Endothelial cell of umbilical vein (primary cell): ENCODE data around the gene FPGS. TPM values are rescaled to one million over a fixed set of nuclear protein-coding genes. Genes with fewer than 3 reads are reported as not detected.

Experiments used
- BruUV-seq: library from RNA; stranded (reverse); fragments of 400-500 nt; replicated peaks from 2 replicates; lab custom pipeline; 2021; lab: Mats Ljungman, UMichigan
- CTCF ChIA-PET: fragments of 300-600, 350-600 bp; sonication (Branson Sonifier 250); formaldehyde crosslinking; loops from one replicate; lab custom pipeline; 2021; ENCODE audit warnings: antibody characterized with exemption, inconsistent platforms; lab: Charles Lee
- POLR2A ChIA-PET: fragments of 300-600, 350-600 bp; sonication (Branson Sonifier 250); formaldehyde crosslinking; loops from one replicate; lab custom pipeline; 2021; ENCODE audit warnings: antibody characterized with exemption, inconsistent platforms; lab: Charles Lee
- DNase-seq: peaks from one replicate; pipeline ENCODE4 v3.0.0-alpha.2; 2011; ENCODE audit warnings: low read depth, low spot score
- FAIRE-seq: peaks from 2 replicates; lab custom pipeline; 2011; peaks lifted over from hg19 to GRCh38; lab: Jason Lieb, UNC
- H2AFZ ChIP-seq: 2 replicates; pipeline ENCODE4 v1.6.0; 2012; ENCODE audit warnings: low read depth, low read length, control low read depth, inconsistent platforms
- H3K27ac ChIP-seq: 2 replicates; pipeline ENCODE4 v1.5.1; 2011; ENCODE audit warnings: low read depth, mild to moderate bottlenecking, control low read depth, low read length, moderate library complexity; ENCODE audit not compliant: insufficient read depth
- H3K27me3 ChIP-seq, 2 experiments: 2 replicates each; pipeline versions ENCODE4 v1.6.0 to v1.6.1; 2011; ENCODE audit warnings: low read length in 2 of 2, mixed read lengths in 1 of 2; ENCODE audit not compliant: control insufficient read depth in 2 of 2, insufficient read depth in 2 of 2
- H3K36me3 ChIP-seq, 2 experiments: 2 replicates in 1 of 2; 3 replicates in 1 of 2; pipeline ENCODE4 v1.5.1; 2011; ENCODE audit warnings: low read length in 2 of 2, mild to moderate bottlenecking in 1 of 2, moderate library complexity in 1 of 2; ENCODE audit not compliant: control insufficient read depth in 2 of 2, insufficient read depth in 2 of 2; ENCODE audit errors: extremely low read depth in 1 of 2
- H3K4me1 ChIP-seq: 3 replicates; pipeline ENCODE4 v1.5.1; 2011; ENCODE audit warnings: mild to moderate bottlenecking, low read length; ENCODE audit not compliant: control insufficient read depth, insufficient read depth; ENCODE audit errors: extremely low read depth
- H3K4me2 ChIP-seq: 2 replicates; pipeline ENCODE4 v1.6.1; 2011; ENCODE audit warnings: low read length, control low read depth, mixed read lengths; ENCODE audit not compliant: insufficient read depth
- H3K4me3 ChIP-seq, 3 experiments: fragments of 200-600 bp in 1 of 3; sonication (generic), shearing (Covaris generic) in 1 of 3; replicated peaks in 1 of 3; 2 replicates each; pipeline ENCODE4 v1.5.1; 2011 to 2016; ENCODE audit warnings: control low read depth in 3 of 3, low read length in 3 of 3, mild to moderate bottlenecking in 2 of 3, inconsistent platforms in 1 of 3, low read depth in 1 of 3, moderate library complexity in 1 of 3; ENCODE audit not compliant: insufficient read depth in 1 of 3
- H3K79me2 ChIP-seq: 2 replicates; pipeline ENCODE4 v1.6.0; 2012; ENCODE audit warnings: low read length, inconsistent platforms; ENCODE audit not compliant: control insufficient read depth, insufficient read depth
- H3K9ac ChIP-seq: replicated peaks from 2 replicates; pipeline ENCODE3; 2011; ENCODE audit warnings: low read length, control low read depth; ENCODE audit not compliant: insufficient read depth; ENCODE audit errors: extremely low read depth
- H3K9me1 ChIP-seq: replicated peaks from 3 replicates; pipeline ENCODE4 v1.6.0; 2011; ENCODE audit warnings: mild to moderate bottlenecking, low read length; ENCODE audit not compliant: control insufficient read depth, insufficient read depth; ENCODE audit errors: extremely low read depth
- H3K9me3 ChIP-seq: replicated peaks from 2 replicates; pipeline ENCODE4 v1.5.1; 2012; ENCODE audit warnings: low read length, inconsistent platforms; ENCODE audit not compliant: control insufficient read depth, insufficient read depth
- H4K20me1 ChIP-seq: replicated peaks from 2 replicates; pipeline ENCODE3; 2011; ENCODE audit warnings: mild to moderate bottlenecking, low read length; ENCODE audit not compliant: control insufficient read depth, insufficient read depth; ENCODE audit errors: extremely low read depth
- EZH2 ChIP-seq: IDR thresholded peaks from 2 replicates; pipeline ENCODE4 v1.6.1; 2012; ENCODE audit warnings: borderline replicate concordance, low read depth, mild to moderate bottlenecking, moderate library complexity, low read length, inconsistent platforms; ENCODE audit not compliant: severe bottlenecking
- GATA2 ChIP-seq: IDR thresholded peaks from 2 replicates; pipeline ENCODE4 v1.7.0; 2011; ENCODE audit warnings: low read depth, mild to moderate bottlenecking, moderate library complexity, mixed read lengths, low read length; ENCODE audit not compliant: insufficient read length, insufficient read depth
- MAX ChIP-seq: IDR thresholded peaks from 2 replicates; pipeline ENCODE4 v1.6.1; 2011; ENCODE audit not compliant: insufficient read depth, insufficient read length
- MYC ChIP-seq: IDR thresholded peaks from one replicate; pipeline ENCODE4 v1.6.1; 2011; ENCODE audit warnings: mild to moderate bottlenecking, low read depth, low read length
- POLR2A ChIP-seq: IDR thresholded peaks from 2 replicates; pipeline ENCODE4 v1.6.1; 2012; ENCODE audit warnings: low read depth, mild to moderate bottlenecking, control low read depth, low read length
- POLR2AphosphoS5 ChIP-seq: IDR thresholded peaks from 2 replicates; pipeline ENCODE4 v1.6.1; 2012; ENCODE audit warnings: low read depth, mild to moderate bottlenecking, control low read depth, low read length, moderate library complexity; ENCODE audit not compliant: insufficient read depth
- dilution Hi-C: fragments of 300-500 bp; cut with MboI; formaldehyde crosslinking; loops from one replicate; pipeline ENCODE4 v1.15.0; 2019; ENCODE audit warnings: low sequenced_read_pairs; ENCODE audit not compliant: extremely low pct_ligation_motif_present
- intact Hi-C: fragments of 100-400 bp; cut with micrococcal nuclease; formaldehyde crosslinking; loops from one replicate; pipeline ENCODE4 v1.10.0; 2022
- polyA plus RNA-seq, 4 experiments: library from polyadenylated mRNA; depleted of rRNA in 3 of 4; stranded (reverse) in 3 of 4; unstranded in 1 of 4; fragments of >200 nt; gene quantifications; 2 replicates each; pipeline versions ENCODE4 v1.2.1 to v1.2.3, GENCODE V29; 2011 to 2012; ENCODE audit warnings: missing spikeins in 1 of 4
- total RNA-seq: library from RNA; stranded (reverse); gene quantifications from 2 replicates; pipeline ENCODE4 v1.2.3, GENCODE V29; 2021

The FPGS gene
- total and polyA plus RNA-seq, 2 donors (not counting 3 experiments of a cell fraction or from before 2014, with no cell fraction given) = 77.7 to 90.2 TPM

GRCh38 chr9:127809540-127810377 lies 7.1 kb downstream of the FPGS start:
- H3K4me1 ChIP-seq = no peaks in the 10 kb centered on the region
- H3K27ac ChIP-seq = no peak overlapping the region
- ChIA-PET POLR2A (no interaction called here), CTCF (interaction anchor here (0.6 to 1.5 kb wide), 3 partner anchors 44 to 140 kb away, joined by 3 to 12 read pairs (median 3); no protein-coding TSS in a partner anchor)
- no peaks in the 10 kb centered on the region for H3K9me3 ChIP-seq
- H3K36me3 ChIP-seq = peaks cover 9 to 35% of the 10 kb centered on the region in 2 experiments
- DNase-seq (no peak), FAIRE-seq (no peak)
- no peak overlapping the region for H2AFZ ChIP-seq
- no peak overlapping the region for H3K4me2 ChIP-seq
- no peaks in the 10 kb centered on the region for H3K27me3 ChIP-seq
- intact Hi-C loops (no loop called here), dilution Hi-C loops (no loop called here)
- no peak overlapping the region for H3K4me3 ChIP-seq
- H4K20me1 ChIP-seq = no peaks in the 10 kb centered on the region
- no TSS peak for BruUV-seq
- H3K9ac ChIP-seq = no peak overlapping the region
- H3K9me1 ChIP-seq = no peaks in the 10 kb centered on the region
- TF ChIP-seq EZH2 = no peak
- no peak for TF ChIP-seq GATA2
- no peak for TF ChIP-seq MYC
- TF ChIP-seq POLR2AphosphoS5 = peak; percentile 42
- no peak for TF ChIP-seq MAX
- peak; percentile 4 for TF ChIP-seq POLR2A
- peaks cover 7% of the 10 kb centered on the region for H3K79me2 ChIP-seq
